Astrocyte (in vitro differentiated cells and primary cell): Measurements from ENCODE around the gene EMP1.

ENCODE experiments used
- CTCF ChIP-seq: IDR thresholded peaks from 2 replicates; pipeline ENCODE4 v1.5.1; 2011; ENCODE audit warnings: low read depth, mild to moderate bottlenecking, inconsistent platforms, low read length, moderate library complexity; ENCODE audit not compliant: insufficient read depth
- EZH2 ChIP-seq: IDR thresholded peaks from 2 replicates; pipeline ENCODE4 v1.6.1; 2012; ENCODE audit warnings: mild to moderate bottlenecking, low read length, inconsistent platforms; ENCODE audit not compliant: insufficient read depth

DNA sequence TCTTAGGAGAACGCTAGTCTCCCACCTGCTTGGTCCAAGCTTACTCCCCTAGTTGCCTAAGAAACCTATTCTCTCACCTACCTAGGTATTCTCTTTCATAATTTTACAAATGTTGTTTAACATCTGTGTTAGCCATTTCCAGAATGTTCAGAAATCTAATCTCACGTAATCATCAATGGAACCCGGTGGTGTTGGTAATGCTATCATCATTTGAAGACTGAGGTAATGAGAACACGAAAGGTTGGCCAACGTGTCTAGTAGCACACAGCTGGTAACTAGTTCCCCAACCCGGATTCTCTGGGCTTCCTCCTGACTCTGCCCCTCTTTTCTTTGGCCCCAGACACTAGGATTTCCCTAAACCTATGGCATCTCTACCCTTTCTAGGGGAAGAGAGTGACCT lies 43.8 kb upstream of the EMP1 start:
- TF ChIP-seq CTCF (no peak), EZH2 (no peak)
